Osteocyte (in vitro differentiated cells): ENCODE measurements around the gene EXOSC10. TPM values are rescaled to one million over a fixed set of nuclear protein-coding genes. Genes with fewer than 3 reads are reported as not detected.
A peak's percentile ranks its signal among the peaks of the same experiment; 100 is the strongest.
"Not testable (repeated sequence)": the region's sequence is repeated elsewhere in the genome, so short reads cannot be mapped to it uniquely, and the experiment has no call there.

Experiments used
- DNase-seq: peaks from one replicate; pipeline ENCODE4 v3.0.0; 2021; ENCODE audit warnings: mixed read lengths; ENCODE audit not compliant: unreplicated experiment; ENCODE audit errors: extremely low spot score
- H3K27ac Mint-ChIP-seq: one replicate; pipeline ENCODE4 v1.8.0; 2021; ENCODE audit warnings: mild to moderate bottlenecking, mixed read lengths; ENCODE audit not compliant: unreplicated experiment
- H3K27me3 Mint-ChIP-seq: one replicate; pipeline ENCODE4 v1.8.0; 2021; ENCODE audit warnings: mixed read lengths; ENCODE audit not compliant: unreplicated experiment
- H3K36me3 Mint-ChIP-seq: one replicate; pipeline ENCODE4 v1.8.0; 2021; ENCODE audit warnings: mixed read lengths; ENCODE audit not compliant: unreplicated experiment
- H3K4me1 Mint-ChIP-seq: one replicate; pipeline ENCODE4 v1.8.0; 2021; ENCODE audit warnings: mixed read lengths; ENCODE audit not compliant: unreplicated experiment
- H3K4me3 Mint-ChIP-seq: one replicate; pipeline ENCODE4 v1.8.0; 2021; ENCODE audit warnings: mild to moderate bottlenecking, moderate library complexity, mixed read lengths; ENCODE audit not compliant: unreplicated experiment
- H3K9me3 Mint-ChIP-seq: one replicate; pipeline ENCODE4 v1.8.0; 2021; ENCODE audit warnings: mixed read lengths; ENCODE audit not compliant: unreplicated experiment
- total RNA-seq: library from RNA; stranded (reverse); gene quantifications from 2 replicates; pipeline ENCODE4 v1.2.1, GENCODE V29; 2021
- TF ChIP-seq, protein P1 (sequence below): fragments of 200-600 bp; sonication (generic); IDR thresholded peaks from 2 replicates; pipeline ENCODE4 v1.5.0; 2021; ENCODE audit warnings: antibody characterized with exemption, mild to moderate bottlenecking, moderate library complexity

The EXOSC10 gene
- total RNA-seq, 1 donor from 2014 or later, result 66.1 TPM

DNA sequence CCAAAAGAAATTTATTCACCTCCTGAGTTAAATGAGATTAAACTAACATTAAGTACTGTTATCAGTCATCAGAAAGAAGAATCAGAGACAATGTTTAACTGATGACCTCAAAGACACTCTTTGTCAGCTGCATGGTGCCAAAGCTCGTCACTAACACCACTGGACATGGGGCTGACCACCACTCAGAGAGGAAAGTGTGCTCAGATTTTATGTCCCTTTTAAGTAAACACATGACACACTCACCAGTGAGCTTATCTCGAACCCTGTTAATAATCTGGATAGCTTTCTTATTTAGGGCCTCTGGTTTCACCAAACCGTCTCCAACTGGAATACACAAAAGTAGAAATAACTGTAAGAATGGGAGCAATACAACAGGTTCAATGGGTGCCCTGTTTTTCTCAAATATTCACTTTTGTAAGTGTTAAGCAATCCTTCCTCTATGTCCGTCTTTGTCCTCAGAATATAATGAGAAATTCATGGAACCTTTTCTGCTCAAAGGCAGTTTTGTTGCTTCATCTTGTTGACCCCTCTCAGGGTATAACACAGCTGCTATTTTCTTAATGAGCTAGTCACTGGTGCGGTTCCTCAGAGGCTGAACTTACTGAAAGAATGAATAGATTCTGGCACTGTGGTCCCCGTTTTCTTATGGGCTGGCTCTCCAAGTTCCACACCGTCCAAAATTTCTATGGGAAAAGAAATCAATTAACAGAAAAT, 9.5 kb upstream of the EXOSC10 start:
- Mint-ChIP-seq H3K36me3 (peaks cover 49% of the 10 kb centered on the region), H3K9me3 (no peaks in the 10 kb centered on the region), H3K27ac (no peak overlapping the region), H3K4me3 (no peak overlapping the region), H3K4me1 (no peaks in the 10 kb centered on the region), H3K27me3 (no peaks in the 10 kb centered on the region)
- DNase-seq, result no peak
- TF ChIP-seq, protein P1, sequence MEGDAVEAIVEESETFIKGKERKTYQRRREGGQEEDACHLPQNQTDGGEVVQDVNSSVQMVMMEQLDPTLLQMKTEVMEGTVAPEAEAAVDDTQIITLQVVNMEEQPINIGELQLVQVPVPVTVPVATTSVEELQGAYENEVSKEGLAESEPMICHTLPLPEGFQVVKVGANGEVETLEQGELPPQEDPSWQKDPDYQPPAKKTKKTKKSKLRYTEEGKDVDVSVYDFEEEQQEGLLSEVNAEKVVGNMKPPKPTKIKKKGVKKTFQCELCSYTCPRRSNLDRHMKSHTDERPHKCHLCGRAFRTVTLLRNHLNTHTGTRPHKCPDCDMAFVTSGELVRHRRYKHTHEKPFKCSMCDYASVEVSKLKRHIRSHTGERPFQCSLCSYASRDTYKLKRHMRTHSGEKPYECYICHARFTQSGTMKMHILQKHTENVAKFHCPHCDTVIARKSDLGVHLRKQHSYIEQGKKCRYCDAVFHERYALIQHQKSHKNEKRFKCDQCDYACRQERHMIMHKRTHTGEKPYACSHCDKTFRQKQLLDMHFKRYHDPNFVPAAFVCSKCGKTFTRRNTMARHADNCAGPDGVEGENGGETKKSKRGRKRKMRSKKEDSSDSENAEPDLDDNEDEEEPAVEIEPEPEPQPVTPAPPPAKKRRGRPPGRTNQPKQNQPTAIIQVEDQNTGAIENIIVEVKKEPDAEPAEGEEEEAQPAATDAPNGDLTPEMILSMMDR, result no peak

DNA sequence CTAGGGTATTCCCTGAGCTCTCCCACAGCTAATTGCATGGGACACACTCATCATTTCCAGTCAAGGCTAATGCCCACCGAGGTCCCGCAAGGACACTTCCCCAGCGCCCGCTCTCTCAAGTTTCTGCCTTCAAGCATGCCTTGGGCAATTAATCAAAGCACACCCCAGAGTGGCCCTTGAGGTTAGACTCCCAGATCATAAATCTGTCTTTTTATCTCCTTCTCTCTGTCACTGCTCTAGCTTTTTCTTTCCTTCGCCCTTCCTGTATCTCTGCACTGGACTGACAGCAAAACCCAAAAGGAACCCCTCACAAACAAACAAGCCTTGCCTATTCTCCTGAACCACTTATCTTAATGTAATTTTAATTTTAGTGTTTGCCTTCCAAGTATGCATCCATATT, 7.9 kb upstream of the EXOSC10 start:
- TF ChIP-seq, protein P1, result no peak
- no peak for DNase-seq
- Mint-ChIP-seq H3K4me3 (no peak overlapping the region), H3K27me3 (no peaks in the 10 kb centered on the region), H3K4me1 (no peaks in the 10 kb centered on the region), H3K9me3 (no peaks in the 10 kb centered on the region), H3K27ac (no peak overlapping the region), H3K36me3 (peaks cover 36% of the 10 kb centered on the region)

DNA sequence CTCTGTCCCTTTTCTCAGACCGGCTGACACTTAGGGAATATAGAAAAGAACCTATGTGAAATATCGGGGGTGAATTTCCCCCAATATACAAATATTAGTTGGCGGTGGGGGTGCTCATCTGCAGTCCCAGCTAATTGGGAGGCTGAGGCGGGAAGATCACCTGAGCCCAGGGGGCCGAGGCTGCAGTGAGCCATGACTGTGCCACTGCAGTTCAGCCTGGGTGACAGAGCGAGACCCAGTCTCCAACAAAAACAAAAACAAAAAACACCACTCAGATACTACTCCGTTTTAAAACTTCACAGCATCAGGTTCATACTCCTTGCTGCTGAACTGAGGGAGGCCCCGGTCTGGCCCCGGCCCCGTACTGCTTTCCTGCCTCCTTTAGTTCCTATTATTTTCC, 5.9 kb upstream of the EXOSC10 start:
- Mint-ChIP-seq H3K4me3 (no peak overlapping the region), H3K4me1 (no peaks in the 10 kb centered on the region), H3K27me3 (no peaks in the 10 kb centered on the region), H3K36me3 (peaks cover 29% of the 10 kb centered on the region), H3K9me3 (no peaks in the 10 kb centered on the region), H3K27ac (no peak overlapping the region)
- TF ChIP-seq, protein P1, result no peak
- DNase-seq, result no peak

GRCh38 chr1:11101347-11101746, 1.7 kb upstream of the EXOSC10 start:
- TF ChIP-seq, protein P1, result no peak
- Mint-ChIP-seq H3K27ac (no peak overlapping the region), H3K27me3 (no peaks in the 10 kb centered on the region)

GRCh38 chr1:11100806-11101205, 1.1 kb upstream of the EXOSC10 start:
- H3K4me3 Mint-ChIP-seq, DNase-seq: not testable (repeated sequence)

More at GRCh38 chr1:11101347-11101746, 1.7 kb upstream of the EXOSC10 start:
- H3K4me1 Mint-ChIP-seq, result peaks cover 10% of the 10 kb centered on the region
- no peak for DNase-seq
- peak overlapping the region; percentile 15 for H3K4me3 Mint-ChIP-seq
- peaks cover 6% of the 10 kb centered on the region for H3K36me3 Mint-ChIP-seq
- no peaks in the 10 kb centered on the region for H3K9me3 Mint-ChIP-seq

More at GRCh38 chr1:11100806-11101205, 1.1 kb upstream of the EXOSC10 start:
- not testable (repeated sequence) for H3K36me3 Mint-ChIP-seq, H3K27me3 Mint-ChIP-seq, H3K9me3 Mint-ChIP-seq, H3K27ac Mint-ChIP-seq
- H3K4me1 Mint-ChIP-seq, result peaks cover 10% of the 10 kb centered on the region
